GM06990 (cell line): Measurements from ENCODE around the gene SPTBN4.
"Not testable (repeated sequence)": the region's sequence is repeated elsewhere in the genome, so short reads cannot be mapped to it uniquely, and the experiment has no call there.

ENCODE experiments used
- DNase-seq: peaks from one replicate; pipeline ENCODE4 v3.0.0-alpha.2; 2011; ENCODE audit not compliant: insufficient read length; ENCODE audit errors: extremely low read depth
- H3K27me3 ChIP-seq: replicated peaks from 2 replicates; pipeline ENCODE4 v1.6.0; 2011; ENCODE audit warnings: low read length; ENCODE audit not compliant: control insufficient read depth, insufficient read depth
- H3K36me3 ChIP-seq: 2 replicates; pipeline ENCODE4 v1.5.1; 2011; ENCODE audit warnings: low read length; ENCODE audit not compliant: control insufficient read depth, insufficient read depth
- H3K4me3 ChIP-seq: replicated peaks from 2 replicates; pipeline ENCODE4 v1.5.1; 2011; ENCODE audit warnings: low read depth, mild to moderate bottlenecking, control low read depth, low read length
- CTCF ChIP-seq: IDR thresholded peaks from 2 replicates; pipeline ENCODE4 v1.5.1; 2011; ENCODE audit warnings: low read length, control low read depth, mild to moderate bottlenecking, inconsistent platforms; ENCODE audit not compliant: insufficient read depth, poor library complexity, severe bottlenecking

The SPTBN4 gene

DNA sequence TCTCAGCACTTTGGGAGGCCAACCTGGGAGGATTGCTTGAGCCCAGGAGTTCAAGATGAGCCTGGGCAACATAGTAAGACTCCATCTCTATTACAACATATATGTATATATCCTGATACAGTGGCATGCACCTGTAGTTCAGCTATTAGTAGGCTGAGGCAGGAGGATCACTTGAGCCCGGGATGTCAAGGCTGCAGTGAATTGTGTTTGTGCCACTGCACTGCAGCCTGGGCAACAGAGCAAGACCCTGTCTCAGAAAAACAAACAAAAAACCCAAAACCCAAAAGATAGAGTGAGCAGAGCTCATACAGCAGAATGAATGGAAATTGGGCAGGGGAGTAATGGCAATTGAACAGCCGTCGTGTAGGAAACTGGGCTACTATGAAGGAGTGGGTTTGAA is 92.6 kb downstream of the SPTBN4 start:
- no peak for TF ChIP-seq CTCF
- Histone ChIP-seq H3K36me3 (no peaks in the 10 kb centered on the region), H3K27me3 (no peaks in the 10 kb centered on the region; the same call in 1 of the 2 replicates)

GRCh38 chr19:40560092-40560507 is 93.3 kb downstream of the SPTBN4 start:
- TF ChIP-seq CTCF, result no peak
- no peak for DNase-seq
- Histone ChIP-seq H3K36me3 (no peaks in the 10 kb centered on the region), H3K4me3 (no peak overlapping the region), H3K27me3 (no peaks in the 10 kb centered on the region; the same call in 1 of the 2 replicates)

More for the DNA sequence above, 92.6 kb downstream of the SPTBN4 start:
- H3K4me3 ChIP-seq, result no peak overlapping the region
- no peak for DNase-seq

GRCh38 chr19:40561947-40562346 is 95.1 kb downstream of the SPTBN4 start:
- no peak for TF ChIP-seq CTCF
- H3K27me3 ChIP-seq, result no peaks in the 10 kb centered on the region; the same call in none of the 2 replicates
- H3K4me3 ChIP-seq, result no peak overlapping the region
- DNase-seq, result no peak
- no peaks in the 10 kb centered on the region for H3K36me3 ChIP-seq

- H3K4me3 ChIP-seq, H3K36me3 ChIP-seq, DNase-seq, H3K27me3 ChIP-seq: not testable (repeated sequence)
Observed at GRCh38 chr19:40564535-40564934, 97.7 kb downstream of the SPTBN4 start.

- H3K4me3 ChIP-seq, result no peak overlapping the region
- H3K27me3 ChIP-seq, result no peaks in the 10 kb centered on the region; the same call in 1 of the 2 replicates
- H3K36me3 ChIP-seq, result no peaks in the 10 kb centered on the region
- no peak for TF ChIP-seq CTCF
- DNase-seq, result no peak
Observed at GRCh38 chr19:40565355-40565754, 98.6 kb downstream of the SPTBN4 start.

DNA sequence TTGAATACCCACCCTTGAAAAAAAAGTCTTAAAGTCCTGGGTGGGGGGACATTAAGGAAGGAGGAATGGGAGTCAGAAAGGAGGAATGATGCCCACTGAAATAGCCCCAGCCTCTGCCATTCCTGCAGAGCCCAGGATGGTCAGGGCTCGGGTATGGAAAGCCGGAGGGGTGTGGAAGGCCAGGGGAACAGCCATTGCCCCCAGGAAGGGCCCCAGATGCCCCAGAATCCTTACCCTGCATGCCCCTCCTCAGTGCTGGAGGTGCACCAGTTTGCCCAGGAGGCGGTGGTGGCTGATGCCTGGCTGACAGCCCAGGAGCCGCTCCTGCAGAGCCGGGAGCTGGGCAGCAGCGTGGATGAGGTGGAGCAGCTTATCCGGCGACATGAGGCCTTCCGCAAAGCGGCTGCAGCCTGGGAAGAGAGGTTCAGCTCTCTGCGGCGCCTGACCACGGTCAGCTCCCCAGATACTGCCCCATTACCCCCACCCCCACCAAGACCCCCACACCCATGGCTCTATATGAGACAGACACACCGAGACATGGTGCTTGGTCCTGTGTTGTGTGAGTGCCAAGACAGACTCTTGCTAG is 99.2 kb downstream of the SPTBN4 start:
- TF ChIP-seq CTCF, result no peak
- H3K27me3 ChIP-seq, result no peaks in the 10 kb centered on the region; the same call in 1 of the 2 replicates
- H3K36me3 ChIP-seq, result no peaks in the 10 kb centered on the region
- no peak overlapping the region for H3K4me3 ChIP-seq
- no peak for DNase-seq
